ENCODE data around the gene PDE7B.

PDE7B gene

DNA sequence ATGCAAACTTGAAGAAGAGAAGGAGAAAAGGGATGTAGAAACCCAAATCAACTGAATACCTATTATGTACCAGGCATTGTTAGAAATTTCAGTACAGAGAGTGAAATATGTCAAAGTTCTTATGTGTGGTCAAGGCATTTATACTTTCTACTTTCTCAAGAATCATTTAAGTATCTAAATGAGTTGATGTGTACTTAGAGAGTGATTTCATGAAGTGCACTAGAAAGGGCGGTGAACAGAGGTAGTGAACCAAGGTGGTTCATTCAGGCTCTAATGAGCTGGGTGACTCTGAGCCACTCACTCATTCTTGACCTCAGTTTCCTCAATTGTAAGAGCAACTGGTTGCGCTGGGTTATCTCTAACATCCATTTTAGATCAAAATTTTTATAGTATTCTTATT is 3.3 kb downstream of the PDE7B start (continued):
- TF ChIP-seq, protein P1, sequence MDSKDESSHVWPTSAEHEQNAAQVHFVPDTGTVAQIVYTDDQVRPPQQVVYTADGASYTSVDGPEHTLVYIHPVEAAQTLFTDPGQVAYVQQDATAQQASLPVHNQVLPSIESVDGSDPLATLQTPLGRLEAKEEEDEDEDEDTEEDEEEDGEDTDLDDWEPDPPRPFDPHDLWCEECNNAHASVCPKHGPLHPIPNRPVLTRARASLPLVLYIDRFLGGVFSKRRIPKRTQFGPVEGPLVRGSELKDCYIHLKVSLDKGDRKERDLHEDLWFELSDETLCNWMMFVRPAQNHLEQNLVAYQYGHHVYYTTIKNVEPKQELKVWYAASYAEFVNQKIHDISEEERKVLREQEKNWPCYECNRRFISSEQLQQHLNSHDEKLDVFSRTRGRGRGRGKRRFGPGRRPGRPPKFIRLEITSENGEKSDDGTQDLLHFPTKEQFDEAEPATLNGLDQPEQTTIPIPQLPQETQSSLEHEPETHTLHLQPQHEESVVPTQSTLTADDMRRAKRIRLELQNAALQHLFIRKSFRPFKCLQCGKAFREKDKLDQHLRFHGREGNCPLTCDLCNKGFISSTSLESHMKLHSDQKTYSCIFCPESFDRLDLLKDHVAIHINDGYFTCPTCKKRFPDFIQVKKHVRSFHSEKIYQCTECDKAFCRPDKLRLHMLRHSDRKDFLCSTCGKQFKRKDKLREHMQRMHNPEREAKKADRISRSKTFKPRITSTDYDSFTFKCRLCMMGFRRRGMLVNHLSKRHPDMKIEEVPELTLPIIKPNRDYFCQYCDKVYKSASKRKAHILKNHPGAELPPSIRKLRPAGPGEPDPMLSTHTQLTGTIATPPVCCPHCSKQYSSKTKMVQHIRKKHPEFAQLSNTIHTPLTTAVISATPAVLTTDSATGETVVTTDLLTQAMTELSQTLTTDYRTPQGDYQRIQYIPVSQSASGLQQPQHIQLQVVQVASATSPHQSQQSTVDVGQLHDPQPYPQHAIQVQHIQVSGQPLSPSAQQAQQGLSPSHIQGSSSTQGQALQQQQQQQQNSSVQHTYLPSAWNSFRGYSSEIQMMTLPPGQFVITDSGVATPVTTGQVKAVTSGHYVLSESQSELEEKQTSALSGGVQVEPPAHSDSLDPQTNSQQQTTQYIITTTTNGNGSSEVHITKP (tag by site-specific recombination; IDR thresholded peaks at IDR 0.05), result no peak

DNA sequence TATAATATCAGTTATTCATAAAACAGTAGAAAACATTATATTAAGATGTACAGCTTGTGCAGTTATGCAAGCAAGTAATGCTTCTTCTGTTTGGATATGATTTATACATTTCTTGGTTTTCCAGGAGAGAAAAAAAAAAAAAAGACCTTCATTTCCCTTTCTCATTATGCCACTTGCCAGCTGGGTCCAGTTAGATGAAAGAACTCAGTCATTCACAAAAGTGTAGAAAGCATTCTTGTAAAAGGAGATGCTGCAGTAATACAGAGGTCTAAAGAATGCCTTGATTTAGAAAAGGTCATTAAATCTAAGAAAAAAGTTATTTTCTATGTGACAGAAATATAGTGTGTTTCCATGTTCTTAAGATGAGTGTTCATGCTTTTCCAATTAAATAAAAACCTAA is 7.4 kb downstream of the PDE7B start:
- ChIA-PET CTCF (interaction anchor here (0.9 kb wide), 1 partner anchor 51 kb away, joined by 3 read pairs; no protein-coding TSS in a partner anchor), POLR2A (no interaction called here)
- Histone ChIP-seq H3K4me1 (ENCODE audit: control insufficient read depth, insufficient read depth, low read length) (no peaks in the 10 kb centered on the region), H3K4me3 (ENCODE audit: low read depth, low read length) (no peak overlapping the region), H3K36me3 (ENCODE audit: control insufficient read depth in 2 of 2, insufficient read depth in 1 of 2, low read length in 2 of 2) (no peaks in the 10 kb centered on the region), H3K27ac (ENCODE audit: extremely low read depth, low read depth, low read length) (no peak overlapping the region), H3K9me3 (ENCODE audit: control insufficient read depth, insufficient read depth, low read depth, low read length) (no peaks in the 10 kb centered on the region)
- TF ChIP-seq ZNF544 (tag by site-specific recombination; IDR thresholded peaks at IDR 0.05) (no peak), ZXDB (tag by site-specific recombination; IDR thresholded peaks at IDR 0.05) (no peak), SCRT1 (tag by site-specific recombination; IDR thresholded peaks at IDR 0.05; ENCODE audit: borderline replicate concordance) (no peak), ZNF621 (tag by site-specific recombination; IDR thresholded peaks at IDR 0.05) (no peak), ZNF600 (tag by site-specific recombination; IDR thresholded peaks at IDR 0.05) (no peak), ZNF423 (tag by site-specific recombination; IDR thresholded peaks at IDR 0.05) (no peak), ZEB2 (tag by site-specific recombination; IDR thresholded peaks at IDR 0.05) (no peak), ZNF350 (tag by site-specific recombination; IDR thresholded peaks at IDR 0.05) (no peak), ZNF184 (tag by site-specific recombination; IDR thresholded peaks at IDR 0.05) (no peak), ZFP69B (tag by site-specific recombination; IDR thresholded peaks at IDR 0.05) (no peak), HOXA7 (CRISPR knock-in tag; IDR thresholded peaks at IDR 0.05; ENCODE audit: borderline replicate concordance) (no peak), GFI1B (tag by site-specific recombination; IDR thresholded peaks at IDR 0.05) (no peak), ZNF677 (tag by site-specific recombination; IDR thresholded peaks at IDR 0.05) (no peak), SP3 (tag by site-specific recombination; IDR thresholded peaks at IDR 0.05) (no peak)
- TF ChIP-seq, protein P2, sequence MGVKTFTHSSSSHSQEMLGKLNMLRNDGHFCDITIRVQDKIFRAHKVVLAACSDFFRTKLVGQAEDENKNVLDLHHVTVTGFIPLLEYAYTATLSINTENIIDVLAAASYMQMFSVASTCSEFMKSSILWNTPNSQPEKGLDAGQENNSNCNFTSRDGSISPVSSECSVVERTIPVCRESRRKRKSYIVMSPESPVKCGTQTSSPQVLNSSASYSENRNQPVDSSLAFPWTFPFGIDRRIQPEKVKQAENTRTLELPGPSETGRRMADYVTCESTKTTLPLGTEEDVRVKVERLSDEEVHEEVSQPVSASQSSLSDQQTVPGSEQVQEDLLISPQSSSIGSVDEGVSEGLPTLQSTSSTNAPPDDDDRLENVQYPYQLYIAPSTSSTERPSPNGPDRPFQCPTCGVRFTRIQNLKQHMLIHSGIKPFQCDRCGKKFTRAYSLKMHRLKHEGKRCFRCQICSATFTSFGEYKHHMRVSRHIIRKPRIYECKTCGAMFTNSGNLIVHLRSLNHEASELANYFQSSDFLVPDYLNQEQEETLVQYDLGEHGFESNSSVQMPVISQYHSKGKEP (tag by site-specific recombination; IDR thresholded peaks at IDR 0.05), result no peak
- TF ChIP-seq, protein P3, sequence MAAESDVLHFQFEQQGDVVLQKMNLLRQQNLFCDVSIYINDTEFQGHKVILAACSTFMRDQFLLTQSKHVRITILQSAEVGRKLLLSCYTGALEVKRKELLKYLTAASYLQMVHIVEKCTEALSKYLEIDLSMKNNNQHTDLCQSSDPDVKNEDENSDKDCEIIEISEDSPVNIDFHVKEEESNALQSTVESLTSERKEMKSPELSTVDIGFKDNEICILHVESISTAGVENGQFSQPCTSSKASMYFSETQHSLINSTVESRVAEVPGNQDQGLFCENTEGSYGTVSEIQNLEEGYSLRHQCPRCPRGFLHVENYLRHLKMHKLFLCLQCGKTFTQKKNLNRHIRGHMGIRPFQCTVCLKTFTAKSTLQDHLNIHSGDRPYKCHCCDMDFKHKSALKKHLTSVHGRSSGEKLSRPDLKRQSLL (tag by site-specific recombination; IDR thresholded peaks at IDR 0.05), result no peak
- TF ChIP-seq, protein P4, sequence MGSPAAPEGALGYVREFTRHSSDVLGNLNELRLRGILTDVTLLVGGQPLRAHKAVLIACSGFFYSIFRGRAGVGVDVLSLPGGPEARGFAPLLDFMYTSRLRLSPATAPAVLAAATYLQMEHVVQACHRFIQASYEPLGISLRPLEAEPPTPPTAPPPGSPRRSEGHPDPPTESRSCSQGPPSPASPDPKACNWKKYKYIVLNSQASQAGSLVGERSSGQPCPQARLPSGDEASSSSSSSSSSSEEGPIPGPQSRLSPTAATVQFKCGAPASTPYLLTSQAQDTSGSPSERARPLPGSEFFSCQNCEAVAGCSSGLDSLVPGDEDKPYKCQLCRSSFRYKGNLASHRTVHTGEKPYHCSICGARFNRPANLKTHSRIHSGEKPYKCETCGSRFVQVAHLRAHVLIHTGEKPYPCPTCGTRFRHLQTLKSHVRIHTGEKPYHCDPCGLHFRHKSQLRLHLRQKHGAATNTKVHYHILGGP (tag by site-specific recombination; IDR thresholded peaks at IDR 0.05), result no peak
- TF ChIP-seq, protein P5, sequence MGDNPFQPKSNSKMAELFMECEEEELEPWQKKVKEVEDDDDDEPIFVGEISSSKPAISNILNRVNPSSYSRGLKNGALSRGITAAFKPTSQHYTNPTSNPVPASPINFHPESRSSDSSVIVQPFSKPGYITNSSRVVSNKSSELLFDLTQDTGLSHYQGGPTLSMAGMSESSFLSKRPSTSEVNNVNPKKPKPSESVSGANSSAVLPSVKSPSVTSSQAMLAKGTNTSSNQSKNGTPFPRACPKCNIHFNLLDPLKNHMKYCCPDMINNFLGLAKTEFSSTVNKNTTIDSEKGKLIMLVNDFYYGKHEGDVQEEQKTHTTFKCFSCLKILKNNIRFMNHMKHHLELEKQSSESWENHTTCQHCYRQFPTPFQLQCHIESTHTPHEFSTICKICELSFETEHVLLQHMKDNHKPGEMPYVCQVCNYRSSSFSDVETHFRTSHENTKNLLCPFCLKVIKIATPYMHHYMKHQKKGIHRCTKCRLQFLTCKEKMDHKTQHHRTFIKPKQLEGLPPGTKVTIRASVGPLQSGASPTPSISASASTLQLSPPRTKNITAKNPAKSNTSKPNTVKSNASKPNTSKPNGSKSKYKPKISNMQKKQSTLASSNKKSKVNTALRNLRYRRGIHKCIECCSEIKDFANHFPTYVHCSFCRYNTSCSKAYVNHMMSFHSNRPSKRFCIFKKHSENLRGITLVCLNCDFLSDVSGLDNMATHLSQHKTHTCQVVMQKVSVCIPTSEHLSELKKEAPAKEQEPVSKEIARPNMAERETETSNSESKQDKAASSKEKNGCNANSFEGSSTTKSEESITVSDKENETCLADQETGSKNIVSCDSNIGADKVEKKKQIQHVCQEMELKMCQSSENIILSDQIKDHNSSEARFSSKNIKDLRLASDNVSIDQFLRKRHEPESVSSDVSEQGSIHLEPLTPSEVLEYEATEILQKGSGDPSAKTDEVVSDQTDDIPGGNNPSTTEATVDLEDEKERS (tag by site-specific recombination; IDR thresholded peaks at IDR 0.05), result no peak
- TF ChIP-seq, protein P6, sequence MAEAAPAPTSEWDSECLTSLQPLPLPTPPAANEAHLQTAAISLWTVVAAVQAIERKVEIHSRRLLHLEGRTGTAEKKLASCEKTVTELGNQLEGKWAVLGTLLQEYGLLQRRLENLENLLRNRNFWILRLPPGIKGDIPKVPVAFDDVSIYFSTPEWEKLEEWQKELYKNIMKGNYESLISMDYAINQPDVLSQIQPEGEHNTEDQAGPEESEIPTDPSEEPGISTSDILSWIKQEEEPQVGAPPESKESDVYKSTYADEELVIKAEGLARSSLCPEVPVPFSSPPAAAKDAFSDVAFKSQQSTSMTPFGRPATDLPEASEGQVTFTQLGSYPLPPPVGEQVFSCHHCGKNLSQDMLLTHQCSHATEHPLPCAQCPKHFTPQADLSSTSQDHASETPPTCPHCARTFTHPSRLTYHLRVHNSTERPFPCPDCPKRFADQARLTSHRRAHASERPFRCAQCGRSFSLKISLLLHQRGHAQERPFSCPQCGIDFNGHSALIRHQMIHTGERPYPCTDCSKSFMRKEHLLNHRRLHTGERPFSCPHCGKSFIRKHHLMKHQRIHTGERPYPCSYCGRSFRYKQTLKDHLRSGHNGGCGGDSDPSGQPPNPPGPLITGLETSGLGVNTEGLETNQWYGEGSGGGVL (tag by site-specific recombination; IDR thresholded peaks at IDR 0.05), result no peak

Data from HEK293 (cell line).